ENCODE data around the gene HEATR1.
A peak's percentile ranks its signal among the peaks of the same experiment; 100 is the strongest.

The HEATR1 gene

GRCh38 chr1:236524142-236524894 lies 80.0 kb downstream of the HEATR1 start (continued):
- peak; percentile 81 for TF ChIP-seq PRDM1 (tag by site-specific recombination; IDR thresholded peaks at IDR 0.05)
- TF ChIP-seq ZNF223 (tag by site-specific recombination; IDR thresholded peaks at IDR 0.05): no peak
- TF ChIP-seq GLI4 (tag by site-specific recombination; IDR thresholded peaks at IDR 0.05): peak; percentile 3; the same call in 1 of the 2 replicates
- TF ChIP-seq ZNF140 (tag by site-specific recombination; IDR thresholded peaks at IDR 0.05): no peak
- peak; percentile 81; the same call in 1 of the 2 replicates for TF ChIP-seq YY2 (tag by site-specific recombination; IDR thresholded peaks at IDR 0.05)
- TF ChIP-seq ZEB2 (tag by site-specific recombination; IDR thresholded peaks at IDR 0.05): peak; percentile 78
- no peak for TF ChIP-seq ZNF548 (tag by site-specific recombination; IDR thresholded peaks at IDR 0.05)
- TF ChIP-seq ZNF324 (tag by site-specific recombination; IDR thresholded peaks at IDR 0.05): peak; percentile 60; the same call in 1 of the 2 replicates
- no peak for TF ChIP-seq AEBP2 (tag by site-specific recombination; IDR thresholded peaks at IDR 0.05; ENCODE audit: borderline replicate concordance)
- TF ChIP-seq ZNF274 (IDR thresholded peaks at IDR 0.05; ENCODE audit: low read length): no peak
- no peak for TF ChIP-seq ZNF274 (tag by site-specific recombination; IDR thresholded peaks at IDR 0.05; ENCODE audit: borderline replicate concordance)
- TF ChIP-seq KLF1 (tag by site-specific recombination; IDR thresholded peaks at IDR 0.05): no peak
- TF ChIP-seq ZNF335 (tag by site-specific recombination; conservative IDR thresholded peaks at IDR 0.05): peak; percentile 88
- TF ChIP-seq ZNF610 (tag by site-specific recombination; IDR thresholded peaks at IDR 0.05; ENCODE audit: borderline replicate concordance): 0 out of 2 replicates have a peak, but pooled peaks have one; percentile 24
- 0 out of 2 replicates have a peak, but pooled peaks have one; percentile 30 for TF ChIP-seq SCRT2 (tag by site-specific recombination; IDR thresholded peaks at IDR 0.05)
- TF ChIP-seq SETDB1 (IDR thresholded peaks at IDR 0.05; ENCODE audit: insufficient read length, low read length): no peak
- TF ChIP-seq ZNF211 (tag by site-specific recombination; IDR thresholded peaks at IDR 0.05; ENCODE audit: low read depth): no peak
- 0 out of 2 replicates have a peak, but pooled peaks have one; percentile 3 for TF ChIP-seq ZNF624 (tag by site-specific recombination; IDR thresholded peaks at IDR 0.05)
- TF ChIP-seq ZBTB48 (tag by site-specific recombination; IDR thresholded peaks at IDR 0.05): peak; percentile 95
- no peak; the same call in 1 of the 2 replicates for TF ChIP-seq SP3 (tag by site-specific recombination; IDR thresholded peaks at IDR 0.05)
- peak; percentile 50 for TF ChIP-seq ZBTB26 (tag by site-specific recombination; optimal IDR thresholded peaks at IDR 0.05)
- TF ChIP-seq REPIN1 (tag by site-specific recombination; IDR thresholded peaks at IDR 0.05; ENCODE audit: low read depth): no peak
- no peak for TF ChIP-seq ZNF571 (tag by site-specific recombination; IDR thresholded peaks at IDR 0.05)
- TF ChIP-seq ZNF184 (tag by site-specific recombination; IDR thresholded peaks at IDR 0.05): no peak
- peak; percentile 17; the same call in 1 of the 2 replicates for TF ChIP-seq MZF1 (tag by site-specific recombination; IDR thresholded peaks at IDR 0.05; ENCODE audit: borderline replicate concordance)
- peak; percentile 23; the same call in 1 of the 2 replicates for TF ChIP-seq WT1 (tag by site-specific recombination; IDR thresholded peaks at IDR 0.05)
- no peak for TF ChIP-seq OVOL3 (tag by site-specific recombination; IDR thresholded peaks at IDR 0.05)
- no peak for TF ChIP-seq ZNF776 (tag by site-specific recombination; IDR thresholded peaks at IDR 0.05; ENCODE audit: borderline replicate concordance)
- 0 out of 2 replicates have a peak, but pooled peaks have one; percentile 1 for TF ChIP-seq PBX3 (CRISPR knock-in tag; IDR thresholded peaks at IDR 0.05)
- TF ChIP-seq ZXDB (tag by site-specific recombination; IDR thresholded peaks at IDR 0.05): peak; percentile 45
- TF ChIP-seq ZNF366 (tag by site-specific recombination; conservative IDR thresholded peaks at IDR 0.05): peak; percentile 63
- TF ChIP-seq FEZF1 (tag by site-specific recombination; IDR thresholded peaks at IDR 0.05): peak; percentile 28; the same call in 1 of the 2 replicates
- 0 out of 2 replicates have a peak, but pooled peaks have one; percentile 26 for TF ChIP-seq ZNF623 (tag by site-specific recombination; IDR thresholded peaks at IDR 0.05)
- TF ChIP-seq KLF17 (tag by site-specific recombination; IDR thresholded peaks at IDR 0.05): no peak
- TF ChIP-seq KLF16 (tag by site-specific recombination; IDR thresholded peaks at IDR 0.05): peak; percentile 42; the same call in 1 of the 2 replicates
- 0 out of 2 replicates have a peak, but pooled peaks have one; percentile 12 for TF ChIP-seq ZNF391 (tag by site-specific recombination; IDR thresholded peaks at IDR 0.05; ENCODE audit: borderline replicate concordance, low read depth)
- peak; percentile 43; the same call in 1 of the 2 replicates for TF ChIP-seq BCL11A (tag by site-specific recombination; IDR thresholded peaks at IDR 0.05; ENCODE audit: low read depth)
- peak; percentile 81 for TF ChIP-seq SP7 (tag by site-specific recombination; IDR thresholded peaks at IDR 0.05)

Measured in HEK293 (cell line).